RPMI8226 (cell line): ENCODE measurements around the gene TCF4.

ENCODE experiments used
- DNase-seq: peaks from one replicate; pipeline ENCODE4 v3.0.0-alpha.2; 2015

The TCF4 gene

GRCh38 chr18:55541571-55541970, 46.4 kb downstream of the TCF4 start:
- no peak for DNase-seq

- DNase-seq, result no peak
Observed at GRCh38 chr18:55539240-55539639, 48.8 kb downstream of the TCF4 start.

- no peak for DNase-seq
Observed at GRCh38 chr18:55534996-55535395, 53.0 kb downstream of the TCF4 start.

DNA sequence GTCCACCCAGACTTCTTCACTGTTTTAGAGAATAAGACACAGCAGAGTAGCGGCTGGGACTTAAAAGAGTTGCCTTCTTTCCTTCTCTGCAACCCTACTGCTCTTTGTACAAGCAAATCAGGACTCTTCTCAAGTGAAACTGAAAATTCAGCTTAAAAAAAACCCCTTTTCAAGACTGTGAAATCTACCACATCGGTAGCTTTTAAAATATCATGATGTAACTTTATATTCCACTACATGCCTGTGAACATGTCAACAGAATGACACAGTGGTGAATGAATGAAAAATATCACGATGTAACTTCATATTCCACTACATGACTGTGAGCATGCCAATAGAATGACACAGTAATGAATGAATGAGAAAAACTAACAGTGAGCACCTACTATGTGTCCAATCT, 53.4 kb downstream of the TCF4 start:
- DNase-seq, result no peak

DNA sequence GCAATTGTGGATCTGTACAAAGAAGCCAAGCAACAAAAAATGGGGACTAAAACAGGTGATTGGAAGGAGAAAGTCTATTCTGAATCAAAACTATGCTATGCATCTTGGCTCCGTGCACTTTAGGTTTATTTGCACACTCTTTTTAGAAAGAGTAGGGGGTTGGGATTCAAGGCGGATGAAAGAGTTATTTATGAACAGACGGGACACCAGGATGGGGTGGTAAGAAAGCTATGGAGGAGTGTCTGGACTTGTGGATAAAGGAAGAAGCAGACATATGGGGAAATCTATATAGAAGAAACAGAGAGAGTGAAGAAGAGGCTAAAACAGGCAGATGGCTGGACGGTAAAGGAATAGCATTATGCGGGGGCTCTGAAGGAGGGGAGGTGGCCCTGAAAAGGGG, 57.8 kb downstream of the TCF4 start:
- no peak for DNase-seq

DNA sequence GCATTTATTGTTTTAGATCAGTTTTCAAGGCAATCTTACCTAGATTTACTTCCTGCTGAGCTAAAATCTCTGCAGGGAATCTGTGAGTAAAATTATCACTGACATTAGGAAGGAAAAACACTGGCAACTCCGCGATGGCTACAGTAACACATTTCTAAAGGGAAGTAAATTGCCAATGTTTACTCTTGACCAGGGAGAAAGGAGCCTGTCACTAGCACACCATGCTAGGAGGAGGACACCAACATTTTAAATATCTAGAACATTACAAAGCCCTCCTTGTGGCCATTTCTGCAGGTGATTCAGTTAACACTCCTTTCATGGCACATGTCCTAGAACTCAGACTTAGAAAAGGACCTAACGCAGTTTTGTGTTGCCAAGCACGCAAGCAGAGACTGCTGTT, 58.4 kb downstream of the TCF4 start:
- no peak for DNase-seq

DNA sequence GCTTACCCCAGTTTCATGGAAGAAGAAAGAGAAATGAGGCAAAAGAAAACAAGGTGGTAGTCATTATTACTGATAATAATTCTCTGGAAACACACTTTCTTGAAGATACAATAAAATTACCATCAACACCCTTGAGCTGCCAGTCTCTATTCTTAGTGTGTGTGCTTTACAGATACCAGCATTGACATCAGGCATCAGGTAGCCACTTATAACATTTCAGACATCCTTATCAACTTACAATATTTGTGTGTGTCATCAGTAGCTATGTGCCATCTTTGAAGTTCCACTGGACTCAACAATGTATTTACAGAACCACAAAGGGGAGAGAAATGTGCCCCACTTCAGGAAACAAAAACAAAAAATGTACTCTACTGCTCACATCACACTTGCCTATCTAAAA, 62.1 kb downstream of the TCF4 start:
- DNase-seq, result no peak

DNA sequence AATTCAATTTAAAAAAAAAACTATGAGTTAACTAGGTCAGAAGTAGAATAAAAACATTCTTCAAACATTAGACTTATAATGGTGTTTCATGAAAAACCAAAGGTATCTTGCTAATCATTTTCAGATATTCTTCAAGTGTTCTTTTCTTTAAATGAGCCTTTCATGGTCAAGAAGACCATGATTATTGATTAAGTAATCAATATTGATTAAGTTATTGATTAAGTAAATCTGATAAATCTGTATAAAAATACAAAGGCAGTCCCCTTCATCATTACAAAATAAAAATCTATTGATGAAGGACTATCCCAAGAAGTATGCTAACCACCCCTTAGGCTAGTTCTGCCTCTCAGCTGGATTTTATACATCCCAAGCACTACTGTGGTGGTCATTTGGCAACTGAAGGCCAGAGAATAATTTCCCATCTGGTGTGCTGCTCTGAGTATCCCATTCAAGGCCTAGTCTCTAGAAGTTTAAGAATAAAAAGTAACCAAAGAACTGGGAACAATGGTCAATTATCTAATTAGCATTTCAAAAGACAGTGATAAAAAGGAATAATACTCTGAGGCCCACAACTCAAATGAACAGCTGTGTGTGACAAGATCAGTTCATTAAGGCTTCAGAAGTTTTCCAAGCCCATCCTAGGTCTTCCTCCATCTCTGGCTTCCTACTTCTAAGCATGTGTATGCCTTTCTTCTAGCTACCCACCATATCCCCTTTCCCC, 63.5 kb downstream of the TCF4 start:
- DNase-seq, result no peak

GRCh38 chr18:55523001-55523400, 65.0 kb downstream of the TCF4 start:
- DNase-seq, result no peak

DNA sequence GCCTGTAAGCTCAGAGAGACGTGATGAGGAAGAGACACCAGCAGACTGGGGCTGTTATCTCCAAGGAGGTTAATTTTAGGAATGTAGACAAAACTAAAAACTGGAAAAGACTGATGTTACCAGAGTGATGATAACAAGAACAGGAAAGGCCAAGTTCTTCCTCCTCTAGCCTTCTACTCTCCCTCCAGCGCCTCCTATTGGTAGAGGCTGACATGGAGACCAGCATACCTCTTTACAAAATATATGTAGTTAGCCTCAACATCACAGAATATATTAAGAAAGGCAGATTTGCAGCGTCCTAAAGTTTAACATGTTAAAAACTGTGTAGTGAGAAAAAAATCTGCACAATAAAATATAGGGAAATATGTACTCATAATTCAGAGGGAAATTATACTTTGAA, 66.0 kb downstream of the TCF4 start:
- DNase-seq, result peak; percentile 47

GRCh38 chr18:55517055-55517454, 70.9 kb downstream of the TCF4 start:
- DNase-seq, result no peak

- no peak for DNase-seq
Observed at GRCh38 chr18:55515941-55516710, 71.9 kb downstream of the TCF4 start.

DNA sequence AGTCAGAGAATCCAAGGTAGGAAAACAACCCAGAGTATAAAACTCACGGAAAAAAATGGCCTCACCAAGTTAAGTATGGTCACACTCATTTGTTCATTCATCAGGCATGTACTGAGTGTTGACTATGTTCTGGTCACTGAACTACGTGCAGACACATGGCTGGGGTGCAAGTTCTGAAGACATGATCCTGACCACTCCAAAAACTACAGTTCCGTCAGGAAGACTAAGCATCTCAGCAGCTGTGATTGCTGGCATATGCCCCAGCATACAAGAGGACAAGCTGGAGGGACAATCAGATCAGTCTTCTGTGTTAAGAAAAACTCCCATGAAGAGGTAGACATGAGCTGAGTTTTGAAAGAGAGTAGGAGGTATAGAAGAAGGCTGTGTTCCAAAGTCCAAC, 72.8 kb downstream of the TCF4 start:
- DNase-seq, result no peak

DNA sequence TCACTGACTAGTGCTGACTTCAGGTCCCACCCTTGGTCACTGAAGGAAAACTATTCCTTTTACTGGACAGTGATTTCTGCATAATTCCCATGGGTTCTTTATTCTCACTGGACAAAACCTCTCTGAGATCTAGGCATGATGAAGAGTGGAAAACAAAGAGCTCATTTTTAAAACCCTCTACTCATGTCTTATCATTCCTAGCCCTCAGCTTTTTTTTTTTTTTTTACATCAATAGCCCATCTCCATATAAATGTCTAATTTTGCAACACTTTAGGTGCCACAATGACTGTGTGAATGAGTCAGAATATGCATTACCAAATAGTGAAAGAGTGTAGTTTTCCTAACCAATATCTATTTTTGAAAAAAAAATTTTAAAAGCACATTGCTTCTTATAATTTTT, 74.8 kb downstream of the TCF4 start:
- no peak for DNase-seq

DNA sequence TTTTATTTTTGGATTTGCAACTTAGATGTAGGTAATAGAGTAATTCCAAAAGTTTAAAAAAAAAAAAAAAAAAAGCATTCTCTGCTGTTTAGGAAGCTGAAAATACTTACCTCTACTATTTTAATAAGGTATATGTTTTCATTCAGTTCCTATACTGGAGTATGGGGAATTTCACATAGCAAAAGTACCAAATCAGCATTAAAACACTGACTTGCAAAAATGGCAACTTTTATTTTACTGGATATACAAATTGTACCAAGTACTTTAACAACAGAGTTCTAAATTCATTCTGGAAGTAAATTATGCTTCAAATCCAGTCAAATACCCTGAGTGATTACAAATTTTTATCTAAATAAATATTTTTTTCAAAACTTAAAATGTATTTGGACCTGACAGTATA, 76.7 kb downstream of the TCF4 start:
- peak; percentile 24 for DNase-seq

DNA sequence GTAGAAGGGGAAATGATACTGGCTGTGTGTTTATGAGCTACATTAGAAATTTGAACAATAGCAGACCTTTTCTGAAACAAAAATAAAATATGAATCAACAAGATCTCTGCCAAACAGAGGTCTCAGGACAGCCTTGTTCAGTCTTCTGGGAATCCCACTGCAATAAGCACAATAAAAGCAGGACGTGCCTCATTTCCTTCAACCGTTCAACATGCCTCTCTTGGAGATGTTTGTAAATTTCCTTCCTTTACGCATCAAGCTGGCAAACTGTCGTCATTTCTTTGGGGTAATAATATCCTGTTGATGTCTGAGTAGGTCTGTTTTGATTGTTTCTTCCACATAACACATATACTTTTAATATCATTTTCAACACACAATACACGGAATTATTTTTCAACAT, 77.2 kb downstream of the TCF4 start:
- peak; percentile 9 for DNase-seq

DNA sequence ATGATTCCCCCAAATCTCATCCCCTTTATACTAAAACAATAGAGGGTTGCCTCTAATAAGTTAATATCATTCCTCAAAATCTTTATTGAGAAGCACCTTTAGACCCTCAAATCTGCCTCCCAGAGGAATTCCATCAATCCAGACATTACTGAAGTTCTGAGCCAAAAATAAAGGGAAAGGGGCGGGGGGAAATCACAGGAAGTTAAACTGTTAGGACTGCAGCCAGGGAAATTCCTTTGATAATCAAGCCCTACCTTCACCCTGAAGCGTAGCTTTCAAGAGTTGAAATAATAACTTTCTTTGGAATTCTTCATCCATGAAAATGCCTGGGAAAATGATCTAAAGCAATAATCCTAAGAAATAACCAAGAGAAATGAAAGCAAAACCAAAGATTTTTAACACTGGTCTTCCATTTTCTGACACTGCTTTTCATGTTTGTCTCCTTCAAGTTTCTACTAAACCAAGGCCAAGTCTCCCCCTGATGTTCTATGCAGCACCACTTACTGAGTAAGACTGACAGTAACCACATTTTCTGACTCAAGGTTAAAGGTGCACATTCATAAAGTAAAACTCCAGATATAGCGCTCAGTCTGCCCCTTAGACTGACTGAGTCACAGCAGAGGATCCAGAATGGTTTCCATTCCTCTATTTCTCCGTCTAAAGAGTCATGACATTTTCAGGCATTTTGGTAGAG, 78.2 kb downstream of the TCF4 start:
- DNase-seq, result peak; percentile 64

GRCh38 chr18:55508651-55509050, 79.3 kb downstream of the TCF4 start:
- DNase-seq, result peak; percentile 51

DNA sequence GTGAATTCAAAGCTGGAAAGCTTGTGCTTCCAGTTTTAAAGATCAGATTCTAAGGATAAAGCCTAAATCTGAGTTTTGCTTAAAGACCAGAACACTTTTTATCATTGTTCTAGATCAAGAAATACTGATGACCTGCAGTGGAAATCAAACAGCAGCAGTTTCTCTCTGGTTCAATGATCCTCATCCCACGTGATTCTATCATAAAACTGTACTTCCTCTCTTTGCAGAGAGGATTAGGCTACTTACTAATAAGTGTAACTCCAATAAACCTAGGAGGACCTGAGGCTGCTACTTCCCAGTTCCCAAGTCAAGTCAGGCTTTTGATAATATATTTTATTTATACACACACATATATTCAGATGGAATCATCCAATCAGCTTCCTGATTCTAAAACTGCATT, 81.9 kb downstream of the TCF4 start:
- DNase-seq, result no peak

GRCh38 chr18:55504808-55505207, 83.2 kb downstream of the TCF4 start:
- no peak for DNase-seq

DNA sequence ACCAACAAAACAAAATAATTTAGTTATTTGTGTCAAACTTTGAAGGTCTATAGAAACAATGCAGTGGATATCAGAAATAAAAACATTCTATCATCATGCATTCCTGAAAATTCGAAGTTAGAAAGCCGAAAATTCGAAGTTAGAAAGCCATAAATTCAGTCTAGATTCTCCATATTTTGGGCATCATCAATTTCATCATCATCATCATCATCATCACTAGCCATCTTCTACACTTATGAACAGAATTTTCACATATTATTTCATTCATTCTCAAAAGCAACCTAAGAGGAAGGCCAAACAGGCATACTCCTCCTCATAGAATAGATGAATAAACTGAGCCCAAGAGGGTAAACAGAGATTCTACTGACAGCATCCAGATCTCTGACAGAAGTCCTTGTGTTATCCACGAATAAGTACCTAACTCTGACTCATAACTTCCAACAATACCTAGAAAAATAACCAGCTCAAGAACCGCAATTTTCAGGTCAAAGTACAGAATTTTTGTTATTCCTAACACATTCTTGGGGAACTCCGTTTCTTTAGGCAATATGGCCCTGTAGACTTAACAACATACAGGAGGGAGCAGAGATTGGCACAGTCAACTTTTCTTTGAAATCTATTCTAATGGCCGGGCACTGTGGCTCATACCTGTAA, 84.7 kb downstream of the TCF4 start:
- DNase-seq, result no peak

- DNase-seq, result no peak
Observed at GRCh38 chr18:55501982-55502710, 85.8 kb downstream of the TCF4 start.

DNA sequence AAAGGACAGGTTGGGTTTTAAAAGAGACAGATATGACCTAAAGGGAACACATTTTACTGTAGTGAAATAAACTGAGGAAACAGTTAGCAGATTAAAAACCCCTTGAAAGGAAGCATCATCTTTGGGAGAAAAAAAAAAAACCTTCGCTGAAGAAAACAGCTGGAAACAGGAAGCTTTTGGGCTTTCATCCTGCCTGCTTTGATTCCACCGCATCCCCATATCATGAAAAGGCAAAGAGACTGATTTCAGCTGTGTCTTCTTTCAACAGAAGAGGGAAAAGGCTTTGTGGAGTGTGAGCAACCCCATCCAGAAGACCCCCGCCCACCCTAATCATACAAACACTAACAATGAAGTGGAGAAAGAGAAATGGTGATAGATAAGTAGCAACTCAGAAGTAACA, 86.4 kb downstream of the TCF4 start:
- DNase-seq, result no peak
